A549 treated with ZK216348 at 1 μM for 4 hours (cell line): ENCODE measurements around the gene ARRB2. TPM values are rescaled to one million over a fixed set of nuclear protein-coding genes. Genes with fewer than 3 reads are reported as not detected.

ENCODE experiments used
- total RNA-seq: library from RNA; stranded (reverse); fragments of 200-300 nt; extraction: Qiagen RNA extraction; gene quantifications from 5 replicates; pipeline ENCODE4 v1.2.3, GENCODE V29; 2022; ENCODE audit warnings: low read depth

Gene ARRB2
- total RNA-seq: 51.4 to 69.2 TPM (median 63.0 TPM) in 5 replicates

DNA sequence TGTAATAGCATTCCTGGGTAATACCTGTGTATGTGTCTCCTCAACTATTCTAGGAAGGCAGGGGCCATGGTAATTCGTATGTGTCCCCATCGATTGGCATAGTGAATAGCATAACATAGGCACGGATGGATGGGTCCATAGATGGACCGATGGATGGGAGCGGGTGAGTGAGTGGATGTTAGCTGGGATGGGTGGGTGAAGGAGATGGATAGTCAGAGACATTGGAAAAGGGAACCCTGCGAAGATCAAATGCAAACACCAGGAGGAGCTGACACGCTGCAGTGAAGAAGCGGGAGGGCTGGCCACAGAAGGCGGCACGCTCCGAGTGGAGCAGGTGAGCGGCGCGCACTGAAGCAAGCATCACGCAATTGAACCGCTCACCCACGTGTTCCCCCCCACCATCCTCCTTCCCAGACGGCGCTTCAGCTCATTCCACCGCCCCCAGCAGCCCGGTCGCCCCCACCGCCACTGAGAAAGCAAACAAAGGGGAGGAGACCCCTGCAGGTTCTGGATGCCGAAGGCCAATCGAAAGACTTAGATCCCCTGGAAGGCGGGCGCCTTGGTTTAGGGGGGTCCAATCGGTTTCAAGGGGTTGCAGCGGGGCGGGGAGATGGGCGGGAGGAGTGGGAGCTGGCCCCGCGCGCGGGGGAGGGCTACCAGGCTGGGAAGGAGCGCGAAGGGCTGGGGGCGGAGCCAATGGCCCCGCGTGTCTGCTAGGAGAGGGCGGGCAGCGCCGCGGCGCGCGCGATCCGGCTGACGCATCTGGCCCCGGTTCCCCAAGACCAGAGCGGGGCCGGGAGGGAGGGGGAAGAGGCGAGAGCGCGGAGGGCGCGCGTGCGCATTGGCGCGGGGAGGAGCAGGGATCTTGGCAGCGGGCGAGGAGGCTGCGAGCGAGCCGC lies at the start of gene ARRB2:
ARRB2 (plus strand) TSS at position 839 of the 899 bp plus-strand sequence. CDS start 90 bp downstream, outside the sequence.

DNA sequence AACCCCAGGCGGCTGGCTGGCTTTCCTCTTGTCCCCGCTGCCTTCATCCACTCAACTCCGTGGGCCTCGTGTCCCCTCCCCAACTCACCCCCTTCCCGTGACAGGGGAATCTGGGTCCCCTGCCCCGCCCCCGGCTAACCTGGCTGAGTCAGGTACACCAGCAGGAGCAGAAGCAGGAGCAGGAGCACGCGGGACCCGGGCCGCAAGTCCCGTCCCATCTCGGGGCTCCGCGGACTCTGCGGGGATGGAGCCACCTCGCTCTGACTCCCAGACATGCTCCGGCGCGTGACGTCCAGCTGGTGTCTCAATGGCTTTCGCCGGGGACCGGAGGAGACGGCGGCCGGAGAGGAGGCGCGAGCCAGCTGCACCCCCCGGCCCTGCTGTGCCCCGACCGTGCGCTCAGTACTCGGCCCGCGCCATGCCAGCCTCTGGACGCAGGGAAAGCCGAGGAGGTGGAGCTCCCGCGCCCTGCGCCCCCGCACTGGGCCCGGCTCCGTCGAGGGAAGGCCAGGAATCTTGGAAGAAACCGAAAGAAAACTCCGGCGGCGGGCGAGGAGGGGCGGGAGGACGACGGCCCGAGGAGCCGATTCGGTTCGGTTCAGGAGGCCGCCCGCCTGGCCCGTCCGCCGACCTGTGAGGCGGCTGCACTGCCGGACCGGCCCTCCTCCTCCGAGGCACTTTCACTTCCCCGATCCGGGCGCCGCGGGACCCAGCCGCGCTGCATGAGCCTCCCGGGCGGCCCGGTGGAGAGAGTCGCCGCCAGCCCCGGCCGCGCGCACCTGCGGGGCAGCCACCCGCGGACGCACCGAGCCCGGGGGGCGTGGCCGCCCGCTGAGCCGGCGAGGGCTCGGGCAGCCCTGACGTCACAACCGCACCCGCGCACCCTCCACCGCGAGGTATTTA lies 28.9 kb downstream of the ARRB2 start, which contains the start of the genes CXCL16 and ZMYND15:
CXCL16 (minus strand) TSS at position 807 of the 903 bp plus-strand sequence; CDS start at position 218, 589 bp downstream.
ZMYND15 (plus strand) TSS at position 712 of the 903 bp plus-strand sequence. CDS start 716 bp downstream, outside the sequence.

Other genes starting within 250 kb of the ARRB2 start
- 7.0 to 12.1 TPM (median 10.4 TPM) in 5 replicates for gene SPNS2, start 211.8 kb upstream of the ARRB2 start, total RNA-seq
- 74.9 to 120 TPM (median 113 TPM) in 5 replicates for gene MYBBP1A, start 155.2 kb upstream of the ARRB2 start, total RNA-seq
- not detected in 5 replicates for gene GGT6, start 150.1 kb upstream of the ARRB2 start, total RNA-seq
- gene SMTNL2, start 126.1 kb upstream of the ARRB2 start, total RNA-seq: 0.24 to 1.3 TPM (median 0.73 TPM) in 5 replicates
- gene ALOX15, start 69.0 kb upstream of the ARRB2 start, total RNA-seq: 0.11 to 0.17 TPM (median 0.14 TPM) in 4 of 5 replicates, not detected in the other
- 52.0 to 80.3 TPM (median 74.0 TPM) in 5 replicates for gene PELP1, start 6.5 kb upstream of the ARRB2 start, total RNA-seq
- 38.6 to 52.7 TPM (median 42.3 TPM) in 5 replicates for gene MED11, start 20.8 kb downstream of the ARRB2 start, total RNA-seq
- gene ZMYND15, start 29.2 kb downstream of the ARRB2 start, total RNA-seq: 0.41 to 0.65 TPM (median 0.52 TPM) in 5 replicates
- 11.6 to 20.8 TPM (median 17.1 TPM) in 5 replicates for gene CXCL16, start 29.3 kb downstream of the ARRB2 start, total RNA-seq
- 0.44 to 1.2 TPM (median 0.78 TPM) in 5 replicates for gene TM4SF5, start 61.3 kb downstream of the ARRB2 start, total RNA-seq
- gene VMO1, start 75.7 kb downstream of the ARRB2 start, total RNA-seq: 0.94 to 1.7 TPM (median 1.5 TPM) in 4 of 5 replicates, not detected in the other
- gene GLTPD2, start 78.3 kb downstream of the ARRB2 start, total RNA-seq: not detected in 5 replicates
- gene PSMB6, start 85.5 kb downstream of the ARRB2 start, total RNA-seq: 391 to 521 TPM (median 476 TPM) in 5 replicates
- 17.2 to 31.6 TPM (median 24.7 TPM) in 5 replicates for gene PLD2, start 96.5 kb downstream of the ARRB2 start, total RNA-seq
- 39.9 to 69.8 TPM (median 63.0 TPM) in 5 replicates for gene MINK1, start 122.7 kb downstream of the ARRB2 start, total RNA-seq
- 0.13 to 0.41 TPM (median 0.36 TPM) in 5 replicates for gene C17orf107, start 188.9 kb downstream of the ARRB2 start, total RNA-seq
- 0.06 to 0.22 TPM (median 0.09 TPM) in 3 of 5 replicates, not detected in the others for gene CHRNE, start 192.5 kb downstream of the ARRB2 start, total RNA-seq
- not detected in 5 replicates for gene GP1BA, start 221.6 kb downstream of the ARRB2 start, total RNA-seq
- 48.3 to 76.4 TPM (median 71.9 TPM) in 5 replicates for gene SLC25A11, start 229.4 kb downstream of the ARRB2 start, total RNA-seq
- gene RNF167, start 229.6 kb downstream of the ARRB2 start, total RNA-seq: 100 to 159 TPM (median 135 TPM) in 5 replicates
- 2,069 to 3,159 TPM (median 3,031 TPM) in 5 replicates for gene PFN1, start 237.9 kb downstream of the ARRB2 start, total RNA-seq
- gene ENO3, start 240.5 kb downstream of the ARRB2 start, total RNA-seq: 41.5 to 63.2 TPM (median 48.4 TPM) in 5 replicates